22Rv1 (cell line): ENCODE results near the gene SESN2.

Source experiments
- H3K27ac ChIP-seq: fragments of 450-650 bp; 2 replicates; pipeline ENCODE4 v1.5.1; 2017
- ZFX ChIP-seq: fragments of 450-650 bp; IDR thresholded peaks from 2 replicates; pipeline ENCODE4 v1.6.1; 2017; ENCODE audit warnings: antibody characterized with exemption, borderline replicate concordance
- TF ChIP-seq, protein P1 (sequence below): fragments of 450-650 bp; IDR thresholded peaks from 2 replicates; pipeline ENCODE4 v1.5.1; 2017; ENCODE audit warnings: mild to moderate bottlenecking

The SESN2 gene

GRCh38 chr1:28279721-28280120 lies 20.4 kb downstream of the SESN2 start:
- no peak for TF ChIP-seq ZFX
- TF ChIP-seq, protein P1, sequence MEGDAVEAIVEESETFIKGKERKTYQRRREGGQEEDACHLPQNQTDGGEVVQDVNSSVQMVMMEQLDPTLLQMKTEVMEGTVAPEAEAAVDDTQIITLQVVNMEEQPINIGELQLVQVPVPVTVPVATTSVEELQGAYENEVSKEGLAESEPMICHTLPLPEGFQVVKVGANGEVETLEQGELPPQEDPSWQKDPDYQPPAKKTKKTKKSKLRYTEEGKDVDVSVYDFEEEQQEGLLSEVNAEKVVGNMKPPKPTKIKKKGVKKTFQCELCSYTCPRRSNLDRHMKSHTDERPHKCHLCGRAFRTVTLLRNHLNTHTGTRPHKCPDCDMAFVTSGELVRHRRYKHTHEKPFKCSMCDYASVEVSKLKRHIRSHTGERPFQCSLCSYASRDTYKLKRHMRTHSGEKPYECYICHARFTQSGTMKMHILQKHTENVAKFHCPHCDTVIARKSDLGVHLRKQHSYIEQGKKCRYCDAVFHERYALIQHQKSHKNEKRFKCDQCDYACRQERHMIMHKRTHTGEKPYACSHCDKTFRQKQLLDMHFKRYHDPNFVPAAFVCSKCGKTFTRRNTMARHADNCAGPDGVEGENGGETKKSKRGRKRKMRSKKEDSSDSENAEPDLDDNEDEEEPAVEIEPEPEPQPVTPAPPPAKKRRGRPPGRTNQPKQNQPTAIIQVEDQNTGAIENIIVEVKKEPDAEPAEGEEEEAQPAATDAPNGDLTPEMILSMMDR: no peak
- no peak overlapping the region for H3K27ac ChIP-seq

GRCh38 chr1:28280501-28280900 lies 21.2 kb downstream of the SESN2 start:
- no peak for TF ChIP-seq ZFX
- TF ChIP-seq, protein P1: no peak
- no peak overlapping the region for H3K27ac ChIP-seq

DNA sequence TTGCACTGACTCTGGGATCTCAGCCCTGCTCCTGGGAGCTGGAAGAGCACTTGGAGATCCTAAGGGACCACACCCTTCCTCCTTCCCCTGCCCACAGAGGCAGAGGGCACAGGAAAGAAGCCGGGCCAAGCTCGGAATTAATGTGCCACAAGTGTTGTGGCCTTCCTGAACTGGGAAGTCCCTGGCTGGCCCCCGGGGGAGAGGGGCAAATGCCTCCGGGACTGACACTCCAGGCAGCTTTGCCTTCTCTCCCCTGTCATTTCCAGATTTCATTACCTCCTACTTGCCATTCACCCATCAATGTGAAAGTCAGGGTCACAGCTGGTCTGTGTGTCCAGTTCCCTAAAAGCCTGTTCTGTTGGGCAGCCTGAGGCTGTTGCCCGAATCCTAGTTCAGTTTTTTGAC lies 21.7 kb downstream of the SESN2 start:
- no peak overlapping the region for H3K27ac ChIP-seq
- TF ChIP-seq, protein P1: no peak
- no peak for TF ChIP-seq ZFX

DNA sequence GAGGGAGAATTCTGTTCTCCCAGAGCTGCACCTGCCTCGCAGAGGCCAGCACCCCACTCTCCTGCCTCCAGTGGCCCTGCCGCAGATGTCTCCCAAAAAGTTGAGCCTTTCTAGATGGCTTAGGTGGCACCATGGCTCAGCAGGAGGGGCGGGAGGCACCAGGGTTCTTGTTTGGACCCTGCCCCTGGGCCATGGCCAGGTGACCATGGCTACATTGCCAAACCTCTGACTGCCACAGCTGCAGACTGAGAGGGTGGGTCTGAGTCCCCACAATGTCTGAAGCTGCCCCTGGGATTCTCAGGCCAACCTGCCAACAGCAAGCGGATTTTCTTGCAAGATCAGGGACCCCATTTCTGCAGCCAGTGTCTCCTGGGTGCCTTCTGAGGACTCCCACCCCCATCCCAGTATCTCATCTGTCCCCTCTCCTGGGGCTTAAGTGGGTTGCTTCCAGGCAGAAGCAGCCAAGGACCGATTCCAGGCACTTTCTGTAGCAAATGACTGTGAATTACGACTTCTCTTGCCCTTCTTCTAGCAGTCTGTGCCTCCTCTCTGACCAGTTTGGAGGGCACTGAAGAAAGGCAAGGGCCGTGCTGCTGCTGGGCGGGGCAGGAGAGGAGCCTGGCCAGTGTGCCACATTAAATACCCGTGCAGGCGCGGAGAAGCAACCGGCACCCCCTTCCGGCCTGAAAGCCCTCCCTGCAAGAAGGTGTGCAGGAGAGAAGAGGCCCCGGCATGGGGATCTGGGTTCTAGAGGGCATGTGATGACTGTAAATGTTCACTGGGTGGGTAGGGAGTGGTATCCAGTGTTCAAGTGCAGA lies 22.5 kb downstream of the SESN2 start:
- TF ChIP-seq ZFX: no peak
- TF ChIP-seq, protein P1: no peak

GRCh38 chr1:28282426-28283407 lies 23.4 kb downstream of the SESN2 start:
- TF ChIP-seq, protein P1: no peak
- TF ChIP-seq ZFX: no peak
- no peak overlapping the region for H3K27ac ChIP-seq

More for the DNA sequence above, 22.5 kb downstream of the SESN2 start:
- no peak overlapping the region for H3K27ac ChIP-seq

- H3K27ac ChIP-seq: no peak overlapping the region
- TF ChIP-seq, protein P1: no peak
- TF ChIP-seq ZFX: no peak
Observed at GRCh38 chr1:28286111-28286510, 26.8 kb downstream of the SESN2 start.
